Neuronal stem cell (in vitro differentiated cells): ENCODE results near the gene E2F3.

Source experiments
- DNase-seq: peaks from one replicate; pipeline ENCODE4 v3.0.0-alpha.2; 2013; ENCODE audit warnings: low spot score
- H2AFZ ChIP-seq: one replicate; pipeline ENCODE4 v1.6.1; 2013; ENCODE audit warnings: mild to moderate bottlenecking, low read length, inconsistent platforms
- H2AK5ac ChIP-seq: 2 replicates; pipeline ENCODE4 v1.6.1; 2013; ENCODE audit warnings: low read depth, mild to moderate bottlenecking, inconsistent platforms, low read length, moderate library complexity, mixed read lengths
- H2BK120ac ChIP-seq: 2 replicates; pipeline ENCODE4 v1.6.1; 2013; ENCODE audit warnings: low read depth, mild to moderate bottlenecking, inconsistent platforms, low read length, moderate library complexity, mixed read lengths
- H2BK12ac ChIP-seq: one replicate; pipeline ENCODE4 v1.6.1; 2013; ENCODE audit warnings: low read length, inconsistent platforms
- H2BK15ac ChIP-seq: 2 replicates; pipeline ENCODE4 v1.6.1; 2013; ENCODE audit warnings: mild to moderate bottlenecking, low read length, inconsistent platforms, mixed read lengths
- H2BK5ac ChIP-seq: one replicate; pipeline ENCODE4 v1.6.1; 2013; ENCODE audit warnings: inconsistent platforms, mild to moderate bottlenecking, low read length, moderate library complexity
- H3K14ac ChIP-seq: one replicate; pipeline ENCODE4 v1.6.1; 2013; ENCODE audit warnings: low read length, inconsistent platforms
- H3K18ac ChIP-seq: 2 replicates; pipeline ENCODE4 v1.6.1; 2013; ENCODE audit warnings: low read length, inconsistent platforms
- H3K23ac ChIP-seq: 2 replicates; pipeline ENCODE4 v1.6.1; 2013; ENCODE audit warnings: low read depth, mild to moderate bottlenecking, mixed read lengths, low read length, inconsistent platforms; ENCODE audit not compliant: poor library complexity
- H3K27ac ChIP-seq: replicated peaks from 3 replicates; pipeline ENCODE4 v1.5.1; 2013; ENCODE audit warnings: low read length, inconsistent platforms
- H3K27me3 ChIP-seq, 3 experiments: 2 replicates each; pipeline ENCODE4 v1.6.1; 2013; ENCODE audit warnings: low read length in 3 of 3, mild to moderate bottlenecking in 2 of 3, inconsistent platforms in 1 of 3, low read depth in 1 of 3, mixed read lengths in 1 of 3, moderate library complexity in 1 of 3; ENCODE audit not compliant: control insufficient read depth in 3 of 3, insufficient read depth in 3 of 3
- H3K36me3 ChIP-seq, 2 donors: replicated peaks in 1 of 2; 2 replicates each; pipeline ENCODE4 v1.6.1; 2013; ENCODE audit warnings: low read length in 2 of 2; ENCODE audit not compliant: control insufficient read depth in 2 of 2, insufficient read depth in 2 of 2
- H3K4ac ChIP-seq: 2 replicates; pipeline ENCODE4 v1.6.1; 2013; ENCODE audit warnings: inconsistent platforms, mild to moderate bottlenecking, low read length, moderate library complexity
- H3K4me1 ChIP-seq, 2 donors: 1 replicate in 1 of 2; 2 replicates in 1 of 2; pipeline ENCODE4 v1.6.1; 2013; ENCODE audit warnings: low read length in 2 of 2, low read depth in 1 of 2; ENCODE audit not compliant: control insufficient read depth in 2 of 2, insufficient read depth in 1 of 2
- H3K4me2 ChIP-seq: one replicate; pipeline ENCODE4 v1.6.1; 2013; ENCODE audit warnings: mild to moderate bottlenecking, low read length, inconsistent platforms; ENCODE audit not compliant: insufficient read depth, poor library complexity, severe bottlenecking
- H3K4me3 ChIP-seq, 2 donors: 2 replicates each; pipeline ENCODE4 v1.5.1; 2013; ENCODE audit warnings: low read length in 2 of 2, mild to moderate bottlenecking in 2 of 2, inconsistent platforms in 1 of 2, moderate library complexity in 1 of 2
- H3K79me1 ChIP-seq: one replicate; pipeline ENCODE4 v1.6.1; 2013; ENCODE audit warnings: low read depth, mild to moderate bottlenecking, inconsistent platforms, low read length, moderate library complexity
- H3K9ac ChIP-seq: one replicate; pipeline ENCODE4 v1.6.1; 2013; ENCODE audit warnings: mild to moderate bottlenecking, low read depth, low read length, inconsistent platforms; ENCODE audit not compliant: poor library complexity
- H3K9me3 ChIP-seq, 2 donors: replicated peaks in 1 of 2; 2 replicates each; pipeline versions ENCODE3 to v1.6.1; 2013; ENCODE audit warnings: low read length in 2 of 2, mild to moderate bottlenecking in 2 of 2, inconsistent platforms in 1 of 2, low read depth in 1 of 2, mixed read lengths in 1 of 2, moderate library complexity in 1 of 2; ENCODE audit not compliant: control insufficient read depth in 2 of 2, insufficient read depth in 1 of 2
- H4K8ac ChIP-seq: one replicate; pipeline ENCODE4 v1.6.1; 2013; ENCODE audit warnings: low read depth, mild to moderate bottlenecking, inconsistent platforms, low read length, moderate library complexity
- H4K91ac ChIP-seq: one replicate; pipeline ENCODE4 v1.6.1; 2013; ENCODE audit warnings: low read length, low read depth, mild to moderate bottlenecking, inconsistent platforms; ENCODE audit not compliant: poor library complexity
- WGBS, 2 donors: extraction: QIAGEN DNeasy Blood & Tissue Kit; methylation state at CpG; one replicate each; pipeline ENCODE4 v1.1.7; 2013; ENCODE audit warnings: missing lambda C conversion rate in 2 of 2, mixed read lengths in 1 of 2; ENCODE audit not compliant: insufficient read length in 2 of 2, insufficient replicate concordance in 1 of 2; ENCODE audit errors: extremely low coverage in 2 of 2; 5-methylcytosine and 5-hydroxymethylcytosine counted together

Gene E2F3

GRCh38 chr6:20441236-20441635, 39.6 kb downstream of the E2F3 start:
- H2BK5ac ChIP-seq = no peak overlapping the region

GRCh38 chr6:20441921-20442320, 40.2 kb downstream of the E2F3 start:
- H3K4me1 ChIP-seq = peaks cover under 1 to 2% of the 10 kb centered on the region in 2 donors
- H2AFZ ChIP-seq = no peak overlapping the region
- no peak overlapping the region for H3K4me3 ChIP-seq
- no peak overlapping the region for H3K9ac ChIP-seq
- no peak overlapping the region for H3K14ac ChIP-seq
- H2BK12ac ChIP-seq = no peak overlapping the region
- no peak overlapping the region for H3K4me2 ChIP-seq
- H3K4ac ChIP-seq = no peak overlapping the region
- DNase-seq = no peak
- no CpG with 5 or more reads among the region's 7 CpGs for WGBS, 2 donors
- H4K91ac ChIP-seq = no peak overlapping the region
- no peak overlapping the region for H2AK5ac ChIP-seq
- H3K9me3 ChIP-seq = peaks cover 0 to 15% of the 10 kb centered on the region in 2 donors
- no peak overlapping the region for H3K27ac ChIP-seq
- H2BK5ac ChIP-seq = no peak overlapping the region
- H3K18ac ChIP-seq = no peak overlapping the region
- H3K36me3 ChIP-seq = peaks cover 0 to 87% of the 10 kb centered on the region in 2 donors
- peaks cover 2% of the 10 kb centered on the region for H3K79me1 ChIP-seq
- no peak overlapping the region for H2BK120ac ChIP-seq
- H3K27me3 ChIP-seq = no peaks in the 10 kb centered on the region
- H2BK15ac ChIP-seq = no peak overlapping the region
- H4K8ac ChIP-seq = no peak overlapping the region
- H3K23ac ChIP-seq = no peak overlapping the region

More at GRCh38 chr6:20441236-20441635, 39.6 kb downstream of the E2F3 start:
- no peak overlapping the region for H4K8ac ChIP-seq
- H3K23ac ChIP-seq = no peak overlapping the region
- no peak overlapping the region for H3K4me2 ChIP-seq
- no peak overlapping the region for H2BK12ac ChIP-seq
- no peak overlapping the region for H4K91ac ChIP-seq
- H3K4me1 ChIP-seq = peaks cover 0 to 2% of the 10 kb centered on the region in 2 donors
- no peaks in the 10 kb centered on the region for H3K27me3 ChIP-seq
- no peak overlapping the region for H3K9ac ChIP-seq
- H2BK120ac ChIP-seq = no peak overlapping the region
- H2BK15ac ChIP-seq = no peak overlapping the region
- H3K4ac ChIP-seq = no peak overlapping the region
- no CpG with 5 or more reads among the region's 1 CpG for WGBS, 2 donors
- no peak overlapping the region for H3K27ac ChIP-seq
- H3K36me3 ChIP-seq = peaks cover 0 to 88% of the 10 kb centered on the region in 2 donors
- no peak overlapping the region for H2AK5ac ChIP-seq
- peaks cover 0 to 15% of the 10 kb centered on the region in 2 donors for H3K9me3 ChIP-seq
- H2AFZ ChIP-seq = no peak overlapping the region
- no peak overlapping the region for H3K14ac ChIP-seq
- no peak overlapping the region for H3K4me3 ChIP-seq
- no peak for DNase-seq
- H3K79me1 ChIP-seq = peaks cover 2% of the 10 kb centered on the region
- no peak overlapping the region for H3K18ac ChIP-seq

- DNase-seq = no peak
- H3K23ac ChIP-seq = no peak overlapping the region
- no peak overlapping the region for H3K4me3 ChIP-seq
- no peak overlapping the region for H4K8ac ChIP-seq
- H3K79me1 ChIP-seq = peaks cover 2% of the 10 kb centered on the region
- no peak overlapping the region for H3K4ac ChIP-seq
- H3K27ac ChIP-seq = no peak overlapping the region
- no peak overlapping the region for H2BK120ac ChIP-seq
- H3K27me3 ChIP-seq = no peaks in the 10 kb centered on the region
- no peak overlapping the region for H2AK5ac ChIP-seq
- H3K18ac ChIP-seq = no peak overlapping the region
- H3K9me3 ChIP-seq = peaks cover 0 to 9% of the 10 kb centered on the region in 2 donors
- H4K91ac ChIP-seq = no peak overlapping the region
- no peak overlapping the region for H3K14ac ChIP-seq
- no peak overlapping the region for H2AFZ ChIP-seq
- H3K4me1 ChIP-seq = peaks cover 3 to 7% of the 10 kb centered on the region in 2 donors
- H2BK5ac ChIP-seq = no peak overlapping the region
- H2BK15ac ChIP-seq = no peak overlapping the region
- no peak overlapping the region for H3K4me2 ChIP-seq
- H3K9ac ChIP-seq = no peak overlapping the region
- no CpG with 5 or more reads among the region's 5 CpGs for WGBS, 2 donors
- H3K36me3 ChIP-seq = peaks cover 0 to 79% of the 10 kb centered on the region in 2 donors
- no peak overlapping the region for H2BK12ac ChIP-seq
These were observed 43.1 kb downstream of the E2F3 start for GRCh38 chr6:20444786-20445271.

GRCh38 chr6:20447157-20447556, 45.5 kb downstream of the E2F3 start:
- no peak overlapping the region for H2BK15ac ChIP-seq
- no peak overlapping the region for H2BK120ac ChIP-seq
- no peak overlapping the region for H2AFZ ChIP-seq
- no peak overlapping the region for H3K9ac ChIP-seq
- H3K36me3 ChIP-seq = peaks cover 0 to 61% of the 10 kb centered on the region in 2 donors
- H2AK5ac ChIP-seq = no peak overlapping the region
- no peak overlapping the region for H4K8ac ChIP-seq
- H3K79me1 ChIP-seq = no peaks in the 10 kb centered on the region
- H3K18ac ChIP-seq = no peak overlapping the region
- no CpG with 5 or more reads among the region's 3 CpGs for WGBS, 2 donors
- no peak overlapping the region for H3K23ac ChIP-seq
- no peak for DNase-seq
- no peak overlapping the region for H4K91ac ChIP-seq
- no peak overlapping the region for H3K14ac ChIP-seq
- no peak overlapping the region for H2BK12ac ChIP-seq
- H3K4ac ChIP-seq = no peak overlapping the region
- no peak overlapping the region for H2BK5ac ChIP-seq
- peaks cover 0 to 14% of the 10 kb centered on the region in 2 donors for H3K9me3 ChIP-seq
- H3K27ac ChIP-seq = no peak overlapping the region
- H3K4me2 ChIP-seq = no peak overlapping the region
- no peak overlapping the region for H3K4me3 ChIP-seq
- H3K27me3 ChIP-seq = no peaks in the 10 kb centered on the region
- H3K4me1 ChIP-seq = peaks cover 3 to 6% of the 10 kb centered on the region in 2 donors
